HL-60 (cell line): ENCODE measurements around the gene AHSA1.

Experiments used
- POLR2AphosphoS5 ChIP-seq: IDR thresholded peaks from 2 replicates; pipeline ENCODE4 v1.6.1; 2012; ENCODE audit warnings: low read depth
- TF ChIP-seq, protein P1 (sequence below): IDR thresholded peaks from one replicate; pipeline ENCODE4 v1.5.1; 2011; ENCODE audit warnings: low read length, control low read depth, inconsistent platforms; ENCODE audit not compliant: insufficient read depth

DNA sequence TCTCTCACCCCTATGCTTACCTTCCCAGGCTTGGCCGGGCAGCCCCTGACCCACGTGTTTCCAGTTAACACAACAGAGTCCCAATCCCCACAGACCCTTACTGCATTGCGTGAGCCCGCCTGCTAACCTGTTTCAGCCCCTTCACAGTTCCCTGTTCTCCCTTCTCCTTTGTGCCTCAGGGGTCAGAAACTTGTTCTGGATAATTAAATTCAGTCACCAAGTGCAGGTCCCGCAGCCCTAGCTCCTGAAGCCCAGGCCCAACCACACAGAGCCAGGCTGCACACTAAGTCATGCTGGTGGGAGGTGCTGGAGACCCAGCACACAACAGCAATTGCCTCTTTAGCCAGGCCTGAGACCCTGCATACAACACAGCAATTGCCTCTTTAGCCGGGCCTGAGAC lies 31.1 kb downstream of the AHSA1 start:
- TF ChIP-seq, protein P1, sequence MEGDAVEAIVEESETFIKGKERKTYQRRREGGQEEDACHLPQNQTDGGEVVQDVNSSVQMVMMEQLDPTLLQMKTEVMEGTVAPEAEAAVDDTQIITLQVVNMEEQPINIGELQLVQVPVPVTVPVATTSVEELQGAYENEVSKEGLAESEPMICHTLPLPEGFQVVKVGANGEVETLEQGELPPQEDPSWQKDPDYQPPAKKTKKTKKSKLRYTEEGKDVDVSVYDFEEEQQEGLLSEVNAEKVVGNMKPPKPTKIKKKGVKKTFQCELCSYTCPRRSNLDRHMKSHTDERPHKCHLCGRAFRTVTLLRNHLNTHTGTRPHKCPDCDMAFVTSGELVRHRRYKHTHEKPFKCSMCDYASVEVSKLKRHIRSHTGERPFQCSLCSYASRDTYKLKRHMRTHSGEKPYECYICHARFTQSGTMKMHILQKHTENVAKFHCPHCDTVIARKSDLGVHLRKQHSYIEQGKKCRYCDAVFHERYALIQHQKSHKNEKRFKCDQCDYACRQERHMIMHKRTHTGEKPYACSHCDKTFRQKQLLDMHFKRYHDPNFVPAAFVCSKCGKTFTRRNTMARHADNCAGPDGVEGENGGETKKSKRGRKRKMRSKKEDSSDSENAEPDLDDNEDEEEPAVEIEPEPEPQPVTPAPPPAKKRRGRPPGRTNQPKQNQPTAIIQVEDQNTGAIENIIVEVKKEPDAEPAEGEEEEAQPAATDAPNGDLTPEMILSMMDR = no peak
- no peak for TF ChIP-seq POLR2AphosphoS5
